ENCODE results near the gene SUPT3H. TPM values are rescaled to one million over a fixed set of nuclear protein-coding genes. Genes with fewer than 3 reads are reported as not detected.

SUPT3H gene
- total and polyA plus RNA-seq, 2 of the 8 experiments (the other 6 are each of a cell fraction or from before 2014, with no cell fraction given) = 18.8 to 23.0 TPM

DNA sequence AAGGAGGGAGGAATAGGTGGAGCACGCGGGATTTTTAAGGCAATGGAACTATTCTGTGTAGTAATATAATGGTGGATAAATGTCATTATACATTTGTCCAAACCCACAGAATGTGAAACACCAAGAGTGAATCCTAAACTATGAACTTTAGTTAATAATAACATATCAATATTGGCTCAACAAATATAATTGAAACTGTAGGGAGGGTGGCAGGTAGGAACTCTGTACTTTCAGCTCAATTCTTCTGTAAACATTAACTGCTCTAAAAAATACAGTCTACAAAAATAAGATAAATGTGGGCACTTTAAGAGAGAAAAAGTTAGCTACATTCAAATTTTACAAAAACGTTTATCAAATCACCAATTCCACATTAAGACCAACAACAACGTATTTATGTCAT lies 186.3 kb downstream of the SUPT3H start:
- Histone ChIP-seq H2AK5ac (ENCODE audit: low read depth, low read length) (no peak overlapping the region), H3K9me3 (ENCODE audit: insufficient read depth in 2 of 2, low read depth in 1 of 2, low read length in 1 of 2) (no peaks in the 10 kb centered on the region), H2BK120ac (replicated peaks; ENCODE audit: low read depth, low read length) (no peak overlapping the region), H3K4me2 (ENCODE audit: insufficient read depth in 1 of 2, low read depth in 2 of 2, low read length in 2 of 2) (no peak overlapping the region), H3K79me1 (ENCODE audit: low read depth, low read length) (no peaks in the 10 kb centered on the region), H3K4me1 (replicated peaks in 1 of 4; ENCODE audit: control insufficient read depth in 3 of 4, insufficient read depth in 4 of 4, low read length in 3 of 4) (no peaks in the 10 kb centered on the region), H4K91ac (replicated peaks; ENCODE audit: insufficient read length, low read length) (no peak overlapping the region), H3K14ac (ENCODE audit: insufficient read length) (no peak overlapping the region), H3K27ac (ENCODE audit: low read depth, low read length) (no peak overlapping the region), H3K23me2 (ENCODE audit: low read depth, low read length) (no peaks in the 10 kb centered on the region), H2BK12ac (ENCODE audit: low read depth, low read length) (no peak overlapping the region), H3K4me3 (ENCODE audit: extremely low read depth in 1 of 4, insufficient read depth in 2 of 4, low read depth in 3 of 4, low read length in 4 of 4) (no peak overlapping the region), H4K8ac (ENCODE audit: extremely low read depth, insufficient read depth, low read length) (no peak overlapping the region), H3K36me3 (ENCODE audit: control insufficient read depth in 2 of 4, insufficient read depth in 4 of 4, low read length in 3 of 4) (no peaks in the 10 kb centered on the region), H3K79me2 (ENCODE audit: control insufficient read depth in 1 of 2, insufficient read depth in 2 of 2, low read length in 2 of 2) (no peaks in the 10 kb centered on the region), H2BK5ac (ENCODE audit: low read depth, low read length) (no peak overlapping the region), H4K20me1 (replicated peaks in 1 of 2; ENCODE audit: control insufficient read depth in 1 of 2, insufficient read depth in 2 of 2, low read length in 2 of 2) (no peaks in the 10 kb centered on the region), H2AFZ (ENCODE audit: low read length) (no peak overlapping the region), H2BK20ac (ENCODE audit: low read length) (no peak overlapping the region), H3K9ac (replicated peaks in 1 of 4; ENCODE audit: extremely low read depth in 1 of 4, low read depth in 3 of 4, low read length in 3 of 4) (no peak overlapping the region), H3K18ac (ENCODE audit: extremely low read depth, low read length) (no peak overlapping the region), H3K27me3 (replicated peaks in 1 of 4; ENCODE audit: control insufficient read depth in 3 of 4, extremely low read depth in 1 of 4, insufficient read depth in 3 of 4, low read length in 3 of 4) (no peaks in the 10 kb centered on the region), H3K56ac (replicated peaks; ENCODE audit: insufficient read length, low read depth, low read length) (no peak overlapping the region), H4K5ac (ENCODE audit: insufficient read length, low read depth, low read length) (no peak overlapping the region), H3K4ac (replicated peaks; ENCODE audit: insufficient read length, low read depth, low read length) (no peak overlapping the region), H2BK15ac (ENCODE audit: low read length) (no peak overlapping the region), H3K23ac (ENCODE audit: insufficient read length) (no peak overlapping the region)
- POLR2A ChIA-PET (ENCODE audit: partially characterized antibody) = no interaction called here
- CTCF ChIA-PET (ENCODE audit: partially characterized antibody) = no interaction called here
- DNase-seq (ENCODE audit: low read depth in 1 of 2, low spot score in 2 of 2) (no peak), FAIRE-seq (no peak)
- TF ChIP-seq GTF2F1 (IDR thresholded peaks at IDR 0.05; ENCODE audit: borderline replicate concordance, low read depth, low read length) (no peak), YY1 (IDR thresholded peaks at IDR 0.05; ENCODE audit: low read depth, low read length) (no peak), TEAD4 (IDR thresholded peaks at IDR 0.05; ENCODE audit: low read depth, low read length) (no peak), KDM1A (IDR thresholded peaks at IDR 0.05; ENCODE audit: borderline replicate concordance, low read length) (no peak), POLR2A (IDR thresholded peaks at IDR 0.05; ENCODE audit: control extremely low read depth in 1 of 2, low read depth in 2 of 2, low read length in 2 of 2) (no peak), CBX8 (IDR thresholded peaks at IDR 0.05; ENCODE audit: borderline replicate concordance, low read depth, low read length) (no peak), JUND (IDR thresholded peaks at IDR 0.05; ENCODE audit: low read length) (no peak), E2F6 (IDR thresholded peaks at IDR 0.05) (no peak), SRF (IDR thresholded peaks at IDR 0.05; ENCODE audit: low read depth, low read length) (no peak), CTBP2 (IDR thresholded peaks at IDR 0.05; ENCODE audit: borderline replicate concordance, insufficient read depth, insufficient read length, low read length) (no peak), ZNF274 (IDR thresholded peaks at IDR 0.05; ENCODE audit: borderline replicate concordance, extremely low read depth, low read length) (no peak)
- 77 to 100% methylated on average over 2 to 4 of the region's 4 CpGs for WGBS, 2 experiments (ENCODE audit: extremely low coverage in 1 of 2, insufficient coverage in 1 of 2, insufficient read length in 1 of 2, insufficient replicate concordance in 2 of 2, low coverage in 1 of 2, low lambda C conversion rate in 2 of 2, missing lambda C conversion rate in 1 of 2)
